ENCODE results near the gene SLC35F4.
"Not testable (repeated sequence)": the region's sequence is repeated elsewhere in the genome, so short reads cannot be mapped to it uniquely, and the experiment has no call there.

The SLC35F4 gene

DNA sequence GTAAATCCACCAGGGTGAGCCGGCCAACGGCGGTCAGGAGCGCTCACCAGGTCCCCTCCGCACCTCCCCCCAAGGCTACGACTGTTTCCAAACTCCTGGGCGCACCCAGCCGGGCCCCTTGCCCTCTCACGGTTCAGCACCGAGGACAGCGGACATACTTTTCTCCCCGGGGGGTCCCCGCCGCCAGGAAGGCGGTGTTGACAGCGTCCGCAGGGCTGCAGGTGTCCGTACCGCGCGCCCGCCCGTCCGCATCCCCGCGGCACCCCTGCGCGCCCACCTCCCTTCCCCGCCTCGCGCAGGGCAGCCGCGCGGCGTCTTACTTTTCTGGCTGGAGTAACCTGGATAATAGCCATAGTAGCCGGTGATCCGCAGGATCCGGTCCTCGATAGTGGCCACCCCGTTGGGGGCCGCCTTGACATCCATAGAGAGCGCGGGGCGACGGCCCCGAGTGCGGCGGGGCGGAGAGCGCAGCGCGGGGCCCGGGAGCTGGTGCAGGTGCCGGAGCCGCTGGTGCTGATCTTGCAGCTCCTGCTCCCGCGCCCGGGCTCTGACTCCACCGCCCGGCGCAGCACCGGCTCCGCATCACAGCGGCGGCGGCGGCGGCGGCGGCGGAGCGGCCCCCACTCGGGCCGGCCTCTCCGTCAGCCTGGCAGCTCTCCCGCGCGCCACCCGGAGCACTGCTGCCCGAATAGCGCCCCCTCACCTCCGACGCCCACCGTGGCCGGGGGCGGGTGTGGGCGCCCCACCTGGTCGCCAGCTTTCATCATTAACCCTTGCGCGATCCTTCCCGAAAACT, at the start of gene SLC35F4:
SLC35F4 (minus strand) TSS at position 690 of the 796 bp plus-strand sequence.
- DNase-seq: peak; percentile 15

DNA sequence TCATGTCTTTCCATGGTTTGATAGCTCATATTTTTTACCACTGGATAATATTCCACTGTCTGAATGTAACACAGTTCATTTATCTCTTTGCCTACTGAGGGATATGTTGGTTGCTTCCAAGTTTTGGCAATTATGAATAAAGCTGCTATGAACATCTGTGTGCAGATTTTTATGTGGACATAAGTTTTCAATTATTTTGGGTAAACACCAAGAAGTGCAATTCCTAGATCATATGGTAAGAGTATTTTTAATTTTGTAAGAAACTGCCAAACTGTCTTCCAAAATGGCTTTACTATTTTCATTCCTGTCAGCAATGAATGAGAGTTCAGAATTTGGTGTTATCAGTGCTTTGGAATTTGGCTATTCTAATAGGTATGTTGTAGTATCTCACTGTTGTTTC, 43.7 kb upstream of the SLC35F4 start:
- no peak for DNase-seq

DNA sequence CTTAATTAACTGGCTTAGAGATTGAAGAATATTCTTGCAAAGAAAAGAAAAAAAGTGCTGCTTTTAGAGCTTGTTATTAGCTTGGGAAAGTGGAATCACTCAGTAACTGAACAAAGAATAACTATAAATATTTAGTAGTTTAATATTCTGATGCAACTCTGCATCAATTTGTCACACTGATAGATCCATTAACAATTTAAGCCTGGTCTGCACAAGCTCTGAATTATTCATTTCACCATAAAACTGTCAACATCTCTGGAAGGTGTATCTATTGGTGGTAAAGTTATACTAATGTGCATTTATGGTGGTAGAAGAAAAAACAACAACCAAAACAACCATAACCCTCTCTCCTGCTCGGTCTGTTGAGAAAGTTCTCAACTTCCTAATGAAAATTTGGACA, 38.1 kb upstream of the SLC35F4 start:
- DNase-seq: no peak

DNA sequence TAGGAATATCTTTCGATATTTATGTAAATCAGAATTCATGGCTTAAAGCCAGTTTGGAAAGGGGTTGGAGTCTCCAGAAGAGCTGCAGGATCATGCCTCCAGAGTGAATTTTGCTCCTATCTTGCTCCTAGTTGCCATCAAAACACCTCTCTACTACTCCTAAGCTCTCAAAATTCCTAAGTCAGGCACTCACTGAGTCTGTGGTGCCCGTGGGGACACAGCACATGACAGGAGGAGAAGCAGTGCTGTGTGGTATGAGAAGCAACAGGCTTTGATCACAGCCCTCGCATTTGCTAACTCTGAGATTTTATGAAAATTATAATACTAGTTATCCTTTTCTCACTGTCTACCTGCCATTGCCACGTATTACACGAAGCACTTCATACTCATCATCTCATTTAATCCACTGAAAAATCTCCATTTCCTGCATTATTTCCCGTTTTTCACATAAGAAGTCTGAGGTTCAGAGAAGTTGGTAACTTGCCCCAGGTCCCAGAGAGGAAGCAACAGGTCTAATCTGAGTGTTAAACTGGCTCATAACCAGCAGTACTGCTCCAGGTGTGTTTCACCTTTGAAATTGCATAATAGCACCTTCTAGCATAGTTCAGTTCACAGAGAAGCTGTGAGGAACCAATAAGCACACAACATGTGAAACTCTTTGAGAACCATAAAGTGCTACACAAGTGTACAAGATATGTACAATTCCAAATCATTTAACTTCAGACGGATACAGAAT, 33.1 kb upstream of the SLC35F4 start:
- no peak for DNase-seq

DNA sequence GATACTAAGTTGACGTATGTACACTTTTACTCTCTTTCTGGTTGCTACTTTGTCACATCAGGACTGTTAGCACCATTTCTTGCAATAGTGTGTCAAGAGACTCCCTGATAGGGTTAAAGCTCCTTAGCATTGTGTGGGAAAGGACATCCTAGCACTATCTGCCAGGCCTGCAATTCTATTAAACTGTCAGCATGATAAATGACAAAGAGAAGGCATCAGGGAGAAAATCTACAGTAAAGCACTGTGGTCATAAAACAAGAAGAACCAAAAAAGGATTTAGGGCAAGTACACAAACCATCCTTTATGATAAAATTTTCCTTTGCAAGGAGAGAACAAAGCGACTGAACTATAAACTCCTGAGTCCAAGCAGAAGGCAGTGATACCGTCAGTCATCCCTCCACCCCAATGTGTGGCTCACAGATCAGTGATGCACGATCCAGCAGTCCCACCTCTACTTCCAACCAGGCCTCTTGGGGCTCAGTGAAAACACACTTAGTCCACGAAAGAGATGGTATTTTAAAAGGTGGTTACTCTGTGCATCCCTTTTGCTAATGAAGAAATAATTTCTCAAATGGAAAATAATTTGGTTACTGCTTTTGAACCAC, 31.4 kb upstream of the SLC35F4 start:
- DNase-seq: no peak

DNA sequence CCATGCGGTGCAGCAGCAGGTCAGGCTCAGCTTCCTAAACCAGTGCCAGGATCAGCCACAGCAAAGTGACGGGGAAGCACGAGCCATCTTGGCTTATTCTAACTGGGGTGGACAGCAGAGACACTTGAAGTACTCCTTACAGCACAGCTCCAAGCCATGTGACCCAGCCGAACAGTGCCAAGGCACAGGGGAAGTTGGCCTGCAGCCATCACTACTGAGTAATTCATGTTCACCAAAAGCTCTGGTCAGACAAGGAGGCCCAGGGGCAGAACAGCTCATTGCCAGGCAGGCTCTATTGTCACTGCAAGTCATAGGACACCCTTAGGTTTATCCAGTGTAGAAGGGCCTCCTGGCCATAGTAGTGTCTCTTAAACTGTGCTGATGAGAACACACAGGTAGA, 23.4 kb upstream of the SLC35F4 start:
- DNase-seq: no peak

DNA sequence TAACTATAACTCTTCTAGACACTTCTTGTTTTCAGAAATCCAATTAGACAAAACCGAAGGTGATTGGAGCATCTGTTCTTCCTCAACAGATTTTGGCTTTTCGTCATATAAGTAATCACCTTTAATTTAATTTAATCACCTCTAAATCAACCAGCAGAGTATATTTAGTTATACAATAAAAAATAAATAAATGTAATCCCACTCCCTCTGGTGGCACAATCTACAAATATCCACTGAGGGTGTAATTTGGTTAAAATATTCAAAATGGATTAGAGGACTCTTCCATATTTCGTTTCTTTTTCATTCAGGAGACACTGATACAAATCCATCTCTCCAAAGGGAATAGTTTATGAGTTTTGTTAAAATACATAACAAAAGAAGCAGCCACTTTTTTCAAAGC, 18.3 kb upstream of the SLC35F4 start:
- no peak for DNase-seq

DNA sequence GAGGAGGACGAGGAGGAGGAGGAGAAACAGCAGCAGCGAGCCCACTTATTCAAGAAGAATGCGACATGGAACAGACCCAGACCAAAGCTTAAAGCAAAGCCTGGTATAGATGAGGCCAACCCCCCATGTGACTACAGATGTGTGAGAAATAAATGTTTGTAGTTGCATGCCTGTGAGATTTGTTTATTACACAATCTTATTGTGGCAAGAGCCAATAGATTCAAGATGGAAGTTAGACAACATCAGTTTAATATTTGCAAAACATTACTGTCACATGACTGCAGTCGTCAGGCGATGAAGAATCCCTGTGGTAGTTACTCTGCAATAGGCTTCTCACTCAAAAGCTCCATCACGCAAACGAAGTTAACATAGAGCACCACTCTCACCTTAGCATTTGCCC, 17.2 kb upstream of the SLC35F4 start:
- DNase-seq: no peak

DNA sequence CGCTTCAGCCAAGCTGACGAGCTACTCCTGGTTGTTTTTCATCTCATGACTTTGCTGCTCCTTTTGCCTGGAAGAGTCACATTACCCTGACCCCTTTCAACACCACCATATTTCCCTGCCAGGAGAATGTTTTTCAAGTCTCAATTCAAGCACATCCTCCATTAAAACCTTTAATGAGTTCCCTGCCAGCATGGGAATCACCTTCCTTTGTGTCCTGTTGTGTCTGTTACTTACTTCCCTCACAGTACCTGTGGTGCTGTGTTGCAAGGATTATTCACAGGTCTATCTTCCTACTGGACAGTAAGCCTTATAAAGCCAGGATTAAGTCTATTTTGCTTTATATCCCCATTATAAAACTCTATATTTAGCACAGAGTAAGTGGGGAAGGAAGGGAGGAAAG, 13.6 kb upstream of the SLC35F4 start:
- DNase-seq: no peak

DNA sequence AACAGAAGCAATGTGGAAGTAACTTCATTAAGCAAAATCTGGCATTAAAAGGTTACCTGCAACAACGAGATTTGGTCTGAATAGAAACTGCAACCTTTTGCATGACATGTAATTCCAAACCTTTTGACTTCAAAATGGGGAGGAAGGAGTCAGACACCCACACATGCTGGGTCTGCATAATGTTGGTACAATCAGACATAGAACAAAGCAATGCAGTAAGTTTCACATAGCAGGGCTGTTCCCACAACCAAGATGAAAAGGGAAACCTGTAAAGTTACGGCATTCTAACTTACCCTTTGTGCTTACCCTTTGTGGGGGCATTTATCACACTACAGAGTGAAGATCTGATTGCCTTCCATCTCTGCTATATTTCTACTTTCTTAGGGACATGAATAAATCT, 10.1 kb upstream of the SLC35F4 start:
- DNase-seq: no peak

DNA sequence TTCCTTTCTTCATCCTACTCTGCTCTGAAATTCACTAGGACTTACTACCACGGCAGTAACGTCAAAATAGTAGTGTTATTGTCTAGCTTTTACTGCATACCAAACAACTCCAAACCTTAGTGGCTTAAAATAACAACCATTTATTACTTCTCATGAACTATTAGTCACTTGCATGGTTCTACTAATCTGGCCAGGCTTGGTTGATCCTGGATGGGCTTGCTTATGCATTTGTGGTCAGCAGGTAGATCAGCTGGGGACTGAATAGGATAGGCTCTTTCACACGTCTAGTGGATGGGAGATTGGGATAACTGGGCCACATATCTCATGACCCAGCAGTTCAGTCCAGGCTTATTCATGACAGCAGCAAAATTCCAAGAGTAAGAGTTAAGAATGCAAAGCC, 9.4 kb upstream of the SLC35F4 start:
- no peak for DNase-seq

DNA sequence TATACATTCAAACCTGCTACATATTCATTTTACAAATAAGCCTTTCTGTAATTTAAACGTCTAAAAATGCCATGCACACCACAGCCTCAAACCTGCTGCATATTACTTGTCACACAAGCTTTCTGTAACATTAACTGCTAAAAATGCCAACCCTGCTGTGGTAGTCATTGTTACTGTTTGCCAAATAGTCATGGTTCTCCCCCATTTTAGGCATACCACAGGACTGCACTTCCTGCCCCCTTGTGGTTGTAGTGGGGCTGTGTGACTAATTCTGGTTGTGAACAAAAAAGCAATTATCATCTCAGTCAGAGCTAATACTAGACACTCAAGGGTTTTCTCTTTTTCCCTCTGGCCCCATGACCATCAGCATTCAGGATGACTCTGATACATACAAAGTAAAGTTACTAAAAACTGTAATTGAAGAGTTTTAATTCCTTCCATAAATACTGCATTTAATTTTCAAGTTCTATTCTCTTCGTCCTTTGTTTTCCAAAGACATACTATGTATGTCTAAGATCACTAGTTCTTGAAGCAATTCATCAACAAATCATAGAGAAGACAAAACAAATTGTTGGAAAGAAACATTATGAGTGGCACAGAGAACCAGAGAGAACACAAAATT, 5.7 kb upstream of the SLC35F4 start:
- DNase-seq: no peak

DNA sequence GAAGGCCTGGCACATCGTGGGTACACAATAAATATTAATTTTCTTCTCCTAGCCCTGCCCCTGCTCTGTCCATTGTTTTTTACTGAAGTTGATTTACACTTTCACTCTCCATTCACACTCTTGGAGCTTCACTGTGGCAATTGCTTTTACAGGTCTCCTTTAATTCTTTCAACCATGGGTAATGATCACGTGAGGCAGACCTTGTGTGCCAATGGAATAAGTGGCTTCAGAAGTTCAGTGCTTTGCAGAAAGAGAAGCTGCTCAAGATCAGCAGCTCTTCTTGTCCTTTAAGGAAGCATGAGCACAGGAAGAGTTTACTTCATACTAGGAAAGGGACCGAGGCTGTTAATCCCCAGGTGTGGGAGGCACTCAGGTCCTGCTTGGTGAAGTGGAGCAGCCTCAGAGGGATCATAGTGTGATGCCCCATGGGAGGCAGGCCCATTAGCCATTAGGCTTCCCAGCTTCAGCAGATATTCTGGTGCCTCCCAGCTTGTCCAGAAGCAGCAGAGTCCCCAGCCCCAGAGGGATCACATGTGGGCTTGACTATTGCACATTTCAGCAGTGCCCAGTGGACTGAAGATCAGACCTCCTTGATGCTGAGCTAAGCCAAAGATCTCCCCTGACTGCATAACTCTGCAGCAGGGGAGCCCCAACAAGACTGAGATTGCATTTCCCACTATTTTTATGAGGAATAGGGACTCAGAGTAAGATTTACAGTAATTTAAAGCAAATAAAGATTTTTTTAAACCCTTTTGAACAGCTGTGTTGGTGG, 5.0 kb upstream of the SLC35F4 start:
- no peak for DNase-seq

DNA sequence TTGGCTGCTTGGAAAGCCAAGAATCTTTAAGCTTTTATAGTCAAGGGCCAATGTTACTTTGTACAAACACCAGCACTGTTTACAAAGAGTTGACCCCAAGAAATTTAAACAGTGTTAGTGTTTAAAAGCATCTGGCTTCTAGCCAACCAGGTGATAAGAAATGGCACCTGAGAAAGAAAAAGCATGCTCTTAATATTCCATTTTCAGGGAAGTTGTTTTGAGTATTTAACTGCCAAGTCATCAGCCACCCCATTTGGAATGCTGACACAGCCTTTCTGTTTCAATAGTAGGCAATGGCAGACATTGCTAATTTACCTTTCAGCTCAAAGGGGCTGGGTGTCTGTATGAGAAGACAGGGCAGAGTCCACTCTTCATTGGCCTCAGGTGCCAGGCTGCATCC, 3.7 kb upstream of the SLC35F4 start:
- DNase-seq: no peak

DNA sequence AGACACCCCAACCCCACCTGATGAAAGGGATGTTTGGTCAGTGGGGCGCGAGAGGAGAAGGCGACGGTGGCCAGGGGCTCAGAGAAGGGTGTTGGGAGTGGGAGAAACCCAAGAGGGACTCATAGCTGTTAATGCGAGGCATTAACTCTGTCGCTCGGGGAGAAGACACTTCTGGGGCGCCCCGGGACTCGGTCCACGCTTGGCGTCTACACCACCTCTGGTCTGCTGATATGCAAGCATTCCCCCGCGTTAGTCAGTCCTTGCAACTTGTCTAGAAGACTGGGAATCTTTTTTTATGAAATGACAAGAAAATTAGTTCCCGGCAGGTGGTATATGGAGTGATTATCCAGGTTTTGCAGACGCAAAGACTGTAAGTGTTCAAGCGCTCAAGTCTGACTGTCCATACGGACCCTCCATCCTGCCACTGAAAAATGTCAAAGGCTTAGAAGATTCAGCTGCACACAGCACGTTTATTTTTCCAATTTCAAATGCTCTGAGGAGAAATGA, 360 bp upstream of the SLC35F4 start:
- no peak for DNase-seq

DNA sequence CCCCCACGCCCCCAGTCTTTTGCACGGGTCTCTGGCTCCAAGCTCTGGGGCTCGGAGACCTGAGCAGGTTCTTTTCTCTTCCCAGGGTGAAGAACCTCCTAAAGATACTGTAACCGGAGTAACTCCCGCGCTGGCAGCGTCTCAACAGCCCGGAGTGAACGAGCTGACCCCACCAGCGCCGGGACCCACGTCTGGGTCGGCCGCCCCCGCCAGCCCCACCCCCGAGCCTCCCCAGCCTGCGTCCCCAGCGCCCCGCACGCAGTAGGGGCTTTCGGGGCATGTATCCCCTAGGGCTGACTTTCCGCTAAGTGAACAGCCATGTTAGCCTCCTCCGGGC, 858 bp downstream of the SLC35F4 start:
- no peak for DNase-seq

DNA sequence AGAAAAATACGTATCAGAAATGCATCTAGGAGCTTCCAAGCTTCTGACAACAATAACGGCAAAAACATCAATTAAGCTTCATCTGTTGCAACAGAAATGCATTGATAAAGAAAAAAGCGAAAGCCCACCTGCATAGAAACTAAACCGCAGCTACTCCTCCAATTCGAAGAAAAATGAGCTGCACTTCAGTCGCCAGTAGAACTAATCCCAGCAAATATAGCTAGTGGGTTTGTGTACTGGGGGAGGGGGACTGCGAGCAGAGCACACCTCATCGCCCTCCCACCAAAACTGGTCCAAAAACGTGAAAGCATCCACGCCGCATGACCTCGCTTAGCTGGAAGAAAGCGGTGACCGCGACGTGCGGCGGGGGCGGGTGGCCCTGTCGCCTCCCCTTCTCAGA, 1.2 kb downstream of the SLC35F4 start:
- DNase-seq: no peak

DNA sequence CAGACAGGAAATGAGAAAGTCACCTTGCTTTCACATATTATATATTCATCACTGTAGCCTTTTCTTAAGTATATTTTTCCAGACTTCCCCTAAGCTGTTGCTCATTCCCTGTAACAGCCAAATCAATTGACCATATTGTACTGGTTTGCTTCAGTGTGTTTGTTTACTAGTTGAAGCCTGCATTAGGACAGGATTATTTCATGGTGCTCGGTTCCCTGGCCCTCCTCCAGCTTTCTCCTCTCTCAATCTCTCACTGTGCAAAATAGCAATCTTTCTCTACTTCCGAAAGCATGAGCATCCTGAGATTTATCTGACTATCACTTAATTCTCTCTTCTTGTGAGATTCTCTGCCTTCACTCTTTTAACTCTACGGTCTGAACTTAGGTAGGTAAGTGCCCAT, 2.4 kb downstream of the SLC35F4 start:
- no peak for DNase-seq

DNA sequence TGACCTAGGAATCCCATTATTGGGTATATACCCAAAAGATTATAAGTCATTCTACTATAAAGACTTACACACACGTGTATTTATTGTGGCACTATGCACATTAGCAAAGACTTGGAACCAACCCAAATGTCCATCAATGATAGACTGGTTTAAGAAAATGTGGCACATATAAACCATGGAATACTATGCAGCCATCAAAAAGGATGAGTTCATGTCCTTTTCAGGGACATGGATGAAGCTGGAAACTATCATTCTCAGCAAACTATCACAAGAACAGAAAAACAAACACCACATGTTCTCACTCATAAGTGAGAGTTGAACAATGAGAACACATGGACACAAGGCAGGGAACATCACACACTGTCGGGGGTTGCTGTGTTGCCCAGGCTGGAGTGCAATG, 10.2 kb downstream of the SLC35F4 start:
- not testable (repeated sequence) for DNase-seq

DNA sequence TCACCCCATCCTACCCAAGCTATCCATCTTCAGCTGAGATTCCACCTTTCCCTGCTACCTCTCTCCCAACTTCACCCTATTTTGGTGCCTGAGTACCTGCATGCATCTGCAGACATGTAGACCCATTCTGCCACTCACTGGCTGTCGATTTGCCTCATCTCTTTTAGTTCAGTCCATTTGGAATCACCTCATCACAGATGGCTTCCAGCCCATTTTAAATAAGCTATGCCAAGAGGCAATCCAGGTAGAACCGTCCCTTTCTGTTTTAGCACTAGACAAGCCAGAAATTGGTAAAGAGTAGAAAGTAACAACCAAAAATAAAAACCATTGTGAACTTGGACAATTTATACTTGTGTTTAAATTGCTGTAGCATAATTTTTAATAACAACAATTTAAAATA, 11.3 kb downstream of the SLC35F4 start:
- DNase-seq: no peak

DNA sequence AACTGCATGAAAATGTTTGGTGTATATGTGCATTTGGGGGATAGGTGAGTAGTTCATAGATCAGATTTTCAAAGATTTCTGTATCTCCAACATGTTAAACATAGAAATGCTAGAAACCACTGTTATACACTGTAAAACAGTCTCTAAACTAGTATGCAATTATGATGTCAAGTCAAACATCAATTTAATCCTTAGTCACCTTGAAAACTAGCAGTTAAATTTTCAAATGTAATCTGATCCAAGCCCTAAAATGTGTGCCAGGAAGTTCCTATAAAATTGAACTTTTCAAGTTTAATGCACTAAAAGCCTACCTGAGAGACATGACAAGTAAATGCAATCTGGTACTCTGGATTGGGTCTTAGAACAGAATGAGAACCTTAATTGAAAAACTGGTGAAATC, 14.5 kb downstream of the SLC35F4 start:
- no peak for DNase-seq

DNA sequence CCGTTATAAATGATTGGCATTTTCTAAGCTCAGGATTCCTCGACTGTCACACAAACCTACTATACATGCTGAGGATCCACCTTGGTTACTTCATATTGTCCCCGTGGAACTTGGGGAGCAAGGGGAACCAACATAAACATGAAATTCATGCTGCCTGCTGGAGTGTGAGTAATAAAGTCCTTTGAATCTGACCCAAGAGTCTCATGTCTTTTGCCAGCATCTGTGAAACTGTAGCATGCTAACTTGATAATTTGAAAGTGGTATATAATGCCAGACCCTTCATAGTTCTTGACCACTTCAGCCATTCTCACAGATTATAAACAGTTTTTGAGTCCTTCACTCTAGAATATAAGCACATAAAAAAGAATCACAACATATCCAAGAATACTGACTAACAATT, 17.1 kb downstream of the SLC35F4 start:
- no peak for DNase-seq

DNA sequence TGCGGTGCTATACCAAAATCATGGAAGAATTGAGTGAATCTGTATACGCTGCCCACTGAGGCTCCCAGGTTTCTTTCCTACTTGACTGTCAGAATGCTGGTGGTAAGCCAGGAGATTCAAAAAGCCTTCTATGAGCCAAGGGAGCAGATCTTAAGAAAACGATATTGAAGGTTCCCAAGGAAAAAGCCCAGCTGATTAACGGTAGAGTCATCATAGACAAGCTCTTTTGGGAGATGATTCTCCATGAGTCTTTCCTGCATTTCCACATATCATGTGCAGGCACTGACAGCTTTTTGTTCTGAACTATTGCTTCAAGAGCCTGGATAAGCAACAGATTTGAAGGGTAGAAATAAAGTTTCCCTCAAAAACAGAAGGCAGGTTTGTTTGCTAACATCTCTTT, 17.5 kb downstream of the SLC35F4 start:
- DNase-seq: no peak
